ENCODE results near the gene NSG1. TPM values are rescaled to one million over a fixed set of nuclear protein-coding genes. Genes with fewer than 3 reads are reported as not detected.
"Not testable (repeated sequence)": the region's sequence is repeated elsewhere in the genome, so short reads cannot be mapped to it uniquely, and the experiment has no call there.

NSG1 gene
- total RNA-seq, 1 donor from 2014 or later, result not detected

DNA sequence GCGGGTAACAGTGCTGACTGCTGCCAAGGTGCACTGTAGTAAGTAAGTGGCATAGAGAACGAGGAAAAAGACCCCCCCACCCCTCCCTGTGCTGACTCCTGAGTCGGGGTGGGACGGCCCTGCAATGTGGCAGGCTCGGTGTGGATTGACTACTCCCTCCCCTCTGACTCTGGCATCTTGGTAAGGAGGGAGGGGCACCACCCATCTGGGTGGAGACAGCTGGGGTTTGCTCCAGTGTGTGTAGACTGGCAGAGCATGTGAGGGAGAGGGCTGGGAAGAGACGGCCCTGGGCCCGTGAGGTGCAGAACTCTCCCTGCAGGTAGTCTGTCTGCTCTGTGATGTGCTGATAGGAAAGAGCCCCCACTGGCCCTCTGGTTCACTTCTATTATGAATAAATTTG, 31.0 kb downstream of the NSG1 start:
- DNase-seq (ENCODE audit: extremely low spot score, unreplicated experiment), result no peak
- Mint-ChIP-seq H3K27me3 (ENCODE audit: unreplicated experiment) (no peaks in the 10 kb centered on the region), H3K4me1 (ENCODE audit: unreplicated experiment) (no peaks in the 10 kb centered on the region), H3K36me3 (ENCODE audit: unreplicated experiment) (peaks cover 25% of the 10 kb centered on the region), H3K4me3 (ENCODE audit: unreplicated experiment) (no peak overlapping the region), H3K27ac (ENCODE audit: unreplicated experiment) (no peak overlapping the region), H3K9me3 (ENCODE audit: unreplicated experiment) (no peaks in the 10 kb centered on the region)
- TF ChIP-seq, protein P1, sequence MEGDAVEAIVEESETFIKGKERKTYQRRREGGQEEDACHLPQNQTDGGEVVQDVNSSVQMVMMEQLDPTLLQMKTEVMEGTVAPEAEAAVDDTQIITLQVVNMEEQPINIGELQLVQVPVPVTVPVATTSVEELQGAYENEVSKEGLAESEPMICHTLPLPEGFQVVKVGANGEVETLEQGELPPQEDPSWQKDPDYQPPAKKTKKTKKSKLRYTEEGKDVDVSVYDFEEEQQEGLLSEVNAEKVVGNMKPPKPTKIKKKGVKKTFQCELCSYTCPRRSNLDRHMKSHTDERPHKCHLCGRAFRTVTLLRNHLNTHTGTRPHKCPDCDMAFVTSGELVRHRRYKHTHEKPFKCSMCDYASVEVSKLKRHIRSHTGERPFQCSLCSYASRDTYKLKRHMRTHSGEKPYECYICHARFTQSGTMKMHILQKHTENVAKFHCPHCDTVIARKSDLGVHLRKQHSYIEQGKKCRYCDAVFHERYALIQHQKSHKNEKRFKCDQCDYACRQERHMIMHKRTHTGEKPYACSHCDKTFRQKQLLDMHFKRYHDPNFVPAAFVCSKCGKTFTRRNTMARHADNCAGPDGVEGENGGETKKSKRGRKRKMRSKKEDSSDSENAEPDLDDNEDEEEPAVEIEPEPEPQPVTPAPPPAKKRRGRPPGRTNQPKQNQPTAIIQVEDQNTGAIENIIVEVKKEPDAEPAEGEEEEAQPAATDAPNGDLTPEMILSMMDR (IDR thresholded peaks at IDR 0.05), result no peak

GRCh38 chr4:4418676-4419390, 31.9 kb downstream of the NSG1 start:
- TF ChIP-seq, protein P1 (IDR thresholded peaks at IDR 0.05), result no peak
- Mint-ChIP-seq H3K27ac (ENCODE audit: unreplicated experiment) (no peak overlapping the region), H3K9me3 (ENCODE audit: unreplicated experiment) (no peaks in the 10 kb centered on the region), H3K27me3 (ENCODE audit: unreplicated experiment) (no peaks in the 10 kb centered on the region), H3K36me3 (ENCODE audit: unreplicated experiment) (peaks cover 29% of the 10 kb centered on the region), H3K4me3 (ENCODE audit: unreplicated experiment) (no peak overlapping the region), H3K4me1 (ENCODE audit: unreplicated experiment) (no peaks in the 10 kb centered on the region)
- no peak for DNase-seq (ENCODE audit: extremely low spot score, unreplicated experiment)

- H3K36me3 Mint-ChIP-seq (ENCODE audit: unreplicated experiment), result peaks cover 29% of the 10 kb centered on the region
- H3K4me1 Mint-ChIP-seq (ENCODE audit: unreplicated experiment), result no peaks in the 10 kb centered on the region
Observed at GRCh38 chr4:4419896-4420295, 33.0 kb downstream of the NSG1 start.

DNA sequence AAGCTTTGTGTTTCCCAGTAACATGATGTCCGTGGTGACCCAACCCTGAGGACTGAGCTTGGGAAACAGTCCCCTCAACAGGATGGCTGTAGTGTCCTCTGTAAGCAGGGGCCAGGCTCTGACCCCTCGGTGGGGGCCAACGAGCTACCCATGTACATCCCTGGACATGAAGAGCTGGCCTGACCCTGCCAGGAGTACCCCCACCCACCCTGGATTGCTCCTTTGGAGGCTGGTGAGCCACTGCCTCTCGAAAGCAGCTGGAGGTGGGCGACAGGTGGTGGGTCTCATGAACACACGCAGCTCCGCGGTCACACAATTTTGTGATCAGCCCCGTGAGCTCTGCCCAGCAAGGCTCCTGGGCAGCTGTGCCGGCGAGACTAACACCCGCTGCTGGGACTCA, 33.5 kb downstream of the NSG1 start:
- Mint-ChIP-seq H3K9me3 (ENCODE audit: unreplicated experiment) (no peaks in the 10 kb centered on the region), H3K4me1 (ENCODE audit: unreplicated experiment) (no peaks in the 10 kb centered on the region)

More at GRCh38 chr4:4419896-4420295, 33.0 kb downstream of the NSG1 start:
- Mint-ChIP-seq H3K27ac (ENCODE audit: unreplicated experiment) (no peak overlapping the region), H3K9me3 (ENCODE audit: unreplicated experiment) (no peaks in the 10 kb centered on the region), H3K27me3 (ENCODE audit: unreplicated experiment) (no peaks in the 10 kb centered on the region), H3K4me3 (ENCODE audit: unreplicated experiment) (no peak overlapping the region)
- no peak for DNase-seq (ENCODE audit: extremely low spot score, unreplicated experiment)
- TF ChIP-seq, protein P1 (IDR thresholded peaks at IDR 0.05), result no peak

DNA sequence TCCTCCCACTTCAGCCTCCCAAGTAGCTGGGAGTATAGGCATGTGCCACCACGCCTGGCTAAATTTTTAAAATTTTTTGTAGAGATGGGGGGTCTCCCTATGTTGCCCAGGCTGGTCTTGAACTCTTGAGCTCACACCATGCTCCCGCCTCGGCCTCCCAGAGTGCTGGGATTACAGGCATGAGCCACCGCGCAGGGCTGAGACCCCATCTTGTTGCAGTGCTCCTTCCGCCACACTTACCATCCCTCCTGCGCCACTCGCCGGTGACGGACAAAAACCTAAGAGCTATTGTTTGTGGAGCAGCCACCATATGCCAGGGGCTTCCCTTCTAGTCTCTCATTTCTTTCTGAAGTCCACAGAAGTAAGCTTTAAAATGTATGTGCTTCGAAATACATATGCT, 34.5 kb downstream of the NSG1 start:
- TF ChIP-seq, protein P1 (IDR thresholded peaks at IDR 0.05), result no peak
- H3K27me3 Mint-ChIP-seq (ENCODE audit: unreplicated experiment), result no peaks in the 10 kb centered on the region
- H3K4me1 Mint-ChIP-seq (ENCODE audit: unreplicated experiment), result no peaks in the 10 kb centered on the region
- H3K27ac Mint-ChIP-seq (ENCODE audit: unreplicated experiment), result no peak overlapping the region
- no peaks in the 10 kb centered on the region for H3K9me3 Mint-ChIP-seq (ENCODE audit: unreplicated experiment)
- H3K36me3 Mint-ChIP-seq (ENCODE audit: unreplicated experiment), result peaks cover 27% of the 10 kb centered on the region
- H3K4me3 Mint-ChIP-seq (ENCODE audit: unreplicated experiment), result no peak overlapping the region
- peak; percentile 69 for DNase-seq (ENCODE audit: extremely low spot score, unreplicated experiment)

More for the DNA sequence above, 33.5 kb downstream of the NSG1 start:
- H3K4me3 Mint-ChIP-seq (ENCODE audit: unreplicated experiment), result no peak overlapping the region
- H3K27me3 Mint-ChIP-seq (ENCODE audit: unreplicated experiment), result no peaks in the 10 kb centered on the region
- TF ChIP-seq, protein P1 (IDR thresholded peaks at IDR 0.05), result no peak
- peaks cover 29% of the 10 kb centered on the region for H3K36me3 Mint-ChIP-seq (ENCODE audit: unreplicated experiment)
- peak; percentile 74 for DNase-seq (ENCODE audit: extremely low spot score, unreplicated experiment)
- H3K27ac Mint-ChIP-seq (ENCODE audit: unreplicated experiment), result no peak overlapping the region

- DNase-seq (ENCODE audit: extremely low spot score, unreplicated experiment), result peak; percentile 49
- H3K36me3 Mint-ChIP-seq (ENCODE audit: unreplicated experiment), result peaks cover 30% of the 10 kb centered on the region
- not testable (repeated sequence) for H3K4me3 Mint-ChIP-seq (ENCODE audit: unreplicated experiment); H3K9me3 Mint-ChIP-seq (ENCODE audit: unreplicated experiment); H3K27ac Mint-ChIP-seq (ENCODE audit: unreplicated experiment); H3K27me3 Mint-ChIP-seq (ENCODE audit: unreplicated experiment); H3K4me1 Mint-ChIP-seq (ENCODE audit: unreplicated experiment)
Observed at GRCh38 chr4:4422117-4422516, 35.2 kb downstream of the NSG1 start.

Measured in osteocyte (in vitro differentiated cells).